HEK293 (cell line): ENCODE data around the gene MTUS2.

Experiments used
- CTCF ChIA-PET: fragments of 350-600 bp; formaldehyde crosslinking; extraction: SDS; loops from one replicate; lab custom pipeline; 2021; ENCODE audit warnings: antibody characterized with exemption; lab: Yijun Ruan, JAX
- POLR2A ChIA-PET: fragments of 300-600 bp; formaldehyde crosslinking; extraction: SDS; loops from one replicate; lab custom pipeline; 2020; ENCODE audit warnings: antibody characterized with exemption, inconsistent platforms; lab: Yijun Ruan, JAX
- H3K27ac ChIP-seq: fragments of 200-500 bp; sonication (Bioruptor generic); 2 replicates; pipeline ENCODE4 v1.5.1; 2014; ENCODE audit warnings: low read depth, low read length, control low read depth, inconsistent platforms; ENCODE audit errors: extremely low read depth
- H3K36me3 ChIP-seq, 2 experiments: fragments of 200-500 bp in 1 of 2; sonication (Bioruptor generic) in 1 of 2; 1 replicate in 1 of 2; 2 replicates in 1 of 2; pipeline ENCODE4 v1.5.1; 2014 to 2017; ENCODE audit warnings: inconsistent platforms in 2 of 2, low read length in 2 of 2; ENCODE audit not compliant: control insufficient read depth in 2 of 2, insufficient read depth in 1 of 2
- H3K4me1 ChIP-seq: fragments of 200-500 bp; sonication (Bioruptor generic); 2 replicates; pipeline ENCODE4 v1.5.1; 2014; ENCODE audit warnings: mild to moderate bottlenecking, low read length, inconsistent platforms; ENCODE audit not compliant: control insufficient read depth, insufficient read depth
- H3K4me3 ChIP-seq: 2 replicates; pipeline ENCODE4 v1.5.1; 2011; ENCODE audit warnings: low read depth, mild to moderate bottlenecking, control low read depth, low read length, moderate library complexity
- H3K9me3 ChIP-seq: fragments of 200-500 bp; sonication (Bioruptor generic); 2 replicates; pipeline ENCODE4 v1.5.1; 2014; ENCODE audit warnings: low read depth, low read length, inconsistent platforms; ENCODE audit not compliant: control insufficient read depth, insufficient read depth
- GLIS1 ChIP-seq: fragments of 450-650 bp; formaldehyde crosslinking; IDR thresholded peaks from 2 replicates; pipeline ENCODE4 v1.5.1; 2016; ENCODE audit warnings: missing biosample characterization, missing genetic modification characterization
- TRIM28 ChIP-seq: IDR thresholded peaks from 2 replicates; pipeline ENCODE4 v1.6.1; 2011; ENCODE audit warnings: low read length, control low read depth, borderline replicate concordance
- ZBTB1 ChIP-seq: fragments of 450-650 bp; formaldehyde crosslinking; IDR thresholded peaks from 2 replicates; pipeline ENCODE4 v1.5.1; 2016; ENCODE audit warnings: missing biosample characterization, missing genetic modification characterization
- ZBTB26 ChIP-seq: fragments of 450-650 bp; formaldehyde crosslinking; optimal IDR thresholded peaks from 2 replicates; pipeline ENCODE3; 2016; ENCODE audit warnings: missing biosample characterization, mild to moderate bottlenecking, missing genetic modification characterization
- ZFP41 ChIP-seq: fragments of 450-650 bp; formaldehyde crosslinking; IDR thresholded peaks from 2 replicates; pipeline ENCODE4 v1.5.1; 2016; ENCODE audit warnings: missing biosample characterization, missing genetic modification characterization, borderline replicate concordance
- ZNF114 ChIP-seq: fragments of 450-650 bp; formaldehyde crosslinking; IDR thresholded peaks from 2 replicates; pipeline ENCODE4 v1.5.0; 2017; ENCODE audit warnings: missing biosample characterization, missing genetic modification characterization
- ZNF155 ChIP-seq: fragments of 450-650 bp; formaldehyde crosslinking; IDR thresholded peaks from 2 replicates; pipeline ENCODE4 v1.5.1; 2016; ENCODE audit warnings: missing biosample characterization, missing genetic modification characterization
- ZNF223 ChIP-seq: fragments of 450-650 bp; formaldehyde crosslinking; IDR thresholded peaks from 2 replicates; pipeline ENCODE4 v1.5.1; 2016; ENCODE audit warnings: missing biosample characterization, missing genetic modification characterization
- ZNF23 ChIP-seq: fragments of 450-650 bp; formaldehyde crosslinking; IDR thresholded peaks from 2 replicates; pipeline ENCODE4 v1.5.1; 2016; ENCODE audit warnings: missing biosample characterization, missing genetic modification characterization, borderline replicate concordance
- ZNF404 ChIP-seq: fragments of 450-650 bp; formaldehyde crosslinking; IDR thresholded peaks from 2 replicates; pipeline ENCODE4 v1.5.1; 2017; ENCODE audit warnings: missing biosample characterization, missing genetic modification characterization
- ZNF449 ChIP-seq: fragments of 450-650 bp; formaldehyde crosslinking; IDR thresholded peaks from 2 replicates; pipeline ENCODE4 v1.5.1; 2017; ENCODE audit warnings: missing biosample characterization, mild to moderate bottlenecking, missing genetic modification characterization, moderate library complexity
- ZNF513 ChIP-seq: fragments of 450-650 bp; IDR thresholded peaks from 2 replicates; pipeline ENCODE4 v1.5.1; 2018; ENCODE audit warnings: missing biosample characterization, missing genetic modification characterization
- ZNF521 ChIP-seq: fragments of 450-650 bp; formaldehyde crosslinking; IDR thresholded peaks from 2 replicates; pipeline ENCODE4 v1.5.1; 2017; ENCODE audit warnings: missing biosample characterization, mild to moderate bottlenecking, missing genetic modification characterization
- ZNF544 ChIP-seq: fragments of 450-650 bp; formaldehyde crosslinking; IDR thresholded peaks from 2 replicates; pipeline ENCODE4 v1.5.0; 2017; ENCODE audit warnings: missing biosample characterization, missing genetic modification characterization
- ZNF610 ChIP-seq: fragments of 450-650 bp; formaldehyde crosslinking; IDR thresholded peaks from 2 replicates; pipeline ENCODE4 v1.5.1; 2016; ENCODE audit warnings: missing biosample characterization, missing genetic modification characterization, borderline replicate concordance
- ZNF776 ChIP-seq: fragments of 450-650 bp; formaldehyde crosslinking; IDR thresholded peaks from 2 replicates; pipeline ENCODE4 v1.5.0; 2017; ENCODE audit warnings: missing biosample characterization, missing genetic modification characterization, borderline replicate concordance

MTUS2 gene

GRCh38 chr13:29109987-29110386 is 289.8 kb downstream of the MTUS2 start:
- POLR2A ChIA-PET = no interaction called here

GRCh38 chr13:29111446-29111845 is 291.3 kb downstream of the MTUS2 start:
- TF ChIP-seq GLIS1 = no peak
- TF ChIP-seq, all 188 proteins: peak for 0
- no peak overlapping the region for H3K27ac ChIP-seq
- H3K36me3 ChIP-seq = no peaks in the 10 kb centered on the region
- CTCF ChIA-PET = no interaction called here
- H3K4me1 ChIP-seq = no peaks in the 10 kb centered on the region
- POLR2A ChIA-PET = no interaction called here
- H3K9me3 ChIP-seq = no peaks in the 10 kb centered on the region
- no peak overlapping the region for H3K4me3 ChIP-seq

More at GRCh38 chr13:29109987-29110386, 289.8 kb downstream of the MTUS2 start:
- H3K4me3 ChIP-seq = no peak overlapping the region
- no peaks in the 10 kb centered on the region for H3K9me3 ChIP-seq
- no peak for TF ChIP-seq ZNF521 (tag by site-specific recombination)
- TF ChIP-seq ZNF610 (tag by site-specific recombination) = no peak
- no peak for TF ChIP-seq ZNF544 (tag by site-specific recombination)
- TF ChIP-seq ZNF513 (tag by site-specific recombination) = no peak
- TF ChIP-seq ZNF155 (tag by site-specific recombination) = no peak
- no peak for TF ChIP-seq ZNF449 (tag by site-specific recombination)
- TF ChIP-seq ZBTB1 (tag by site-specific recombination) = no peak
- TF ChIP-seq TRIM28 = no peak
- TF ChIP-seq ZNF223 (tag by site-specific recombination) = no peak
- no peak for TF ChIP-seq ZFP41 (tag by site-specific recombination)
- no peak for TF ChIP-seq ZNF776 (tag by site-specific recombination)
- no peak overlapping the region for H3K27ac ChIP-seq
- CTCF ChIA-PET = no interaction called here
- H3K4me1 ChIP-seq = no peaks in the 10 kb centered on the region
- H3K36me3 ChIP-seq = no peaks in the 10 kb centered on the region

GRCh38 chr13:29115842-29116241 is 295.7 kb downstream of the MTUS2 start:
- H3K4me1 ChIP-seq = no peaks in the 10 kb centered on the region
- H3K36me3 ChIP-seq = no peaks in the 10 kb centered on the region
- TF ChIP-seq ZBTB26 (tag by site-specific recombination) (no peak), ZNF23 (tag by site-specific recombination) (no peak), ZNF404 (tag by site-specific recombination) (no peak), ZNF114 (tag by site-specific recombination) (no peak)
- TF ChIP-seq, all 188 proteins: peak for 0
- no peak overlapping the region for H3K4me3 ChIP-seq
- H3K9me3 ChIP-seq = no peaks in the 10 kb centered on the region
- no peak overlapping the region for H3K27ac ChIP-seq
- ChIA-PET CTCF (no interaction called here), POLR2A (no interaction called here)
